Heart left ventricle (tissue), 16 donors: ENCODE results near the gene CCDC88A. TPM values are rescaled to one million over a fixed set of nuclear protein-coding genes. Genes with fewer than 3 reads are reported as not detected.
"Not testable (repeated sequence)": the region's sequence is repeated elsewhere in the genome, so short reads cannot be mapped to it uniquely, and the experiment has no call there.

Experiments
- ATAC-seq, 4 donors: fragments of 200-7000 bp; cut with Tn5 transposase; one replicate each; pipeline ENCODE4 v1.9.1; 2020 to 2022; ENCODE audit warnings: moderate library complexity in 4 of 4, mild to moderate bottlenecking in 3 of 4, moderate number of reproducible peaks in 1 of 4
- DNase-seq, 5 donors: peaks; one replicate each; pipeline ENCODE4 v3.0.0-alpha.2; 2020
- H3K27ac ChIP-seq, 12 donors: fragments of 200-600 bp; sonication (generic) in 4 of 12; one replicate each; pipeline versions ENCODE4 v1.5.0 to v1.8.0; 2016 to 2022; ENCODE audit warnings: mild to moderate bottlenecking in 2 of 12
- H3K27me3 ChIP-seq, 9 donors: fragments of 200-600 bp; sonication (generic) in 2 of 9; one replicate each; pipeline versions ENCODE4 v1.5.1 to v1.8.0; 2016 to 2022; ENCODE audit warnings: mild to moderate bottlenecking in 3 of 9
- H3K36me3 ChIP-seq, 9 donors: fragments of 200-600 bp; sonication (generic) in 2 of 9; one replicate each; pipeline versions ENCODE4 v1.5.0 to v1.8.0; 2018 to 2022; ENCODE audit warnings: mild to moderate bottlenecking in 2 of 9
- H3K4me1 ChIP-seq, 12 donors: fragments of 200-600 bp; sonication (generic) in 4 of 12; one replicate each; pipeline versions ENCODE4 v1.5.0 to v1.8.0; 2016 to 2022; ENCODE audit warnings: mild to moderate bottlenecking in 3 of 12
- H3K4me3 ChIP-seq, 12 donors: fragments of 200-600 bp; sonication (generic) in 4 of 12; one replicate each; pipeline versions ENCODE4 v1.5.0 to v1.8.0; 2017 to 2022; ENCODE audit warnings: mild to moderate bottlenecking in 9 of 12, moderate library complexity in 4 of 12
- H3K9me3 ChIP-seq, 12 donors: fragments of 200-600 bp; sonication (generic) in 4 of 12; one replicate each; pipeline versions ENCODE4 v1.5.0 to v1.8.0; 2016 to 2022; ENCODE audit warnings: mild to moderate bottlenecking in 1 of 12
- CTCF ChIP-seq, 12 donors: fragments of 200-600 bp; sonication (generic) in 4 of 12; IDR thresholded peaks; one replicate each; pipeline versions ENCODE4 v1.5.0 to v1.8.0; 2018 to 2022; ENCODE audit warnings: antibody characterized with exemption in 12 of 12, mild to moderate bottlenecking in 5 of 12
- POLR2A ChIP-seq, 2 donors: fragments of 450-650 bp; IDR thresholded peaks; one replicate each; pipeline ENCODE4 v1.6.1; 2017; ENCODE audit warnings: antibody characterized with exemption in 2 of 2, mild to moderate bottlenecking in 2 of 2, moderate library complexity in 2 of 2
- WGBS, 4 donors: extraction: QIAGEN DNeasy Blood & Tissue Kit in 2 of 4; methylation state at CpG; one replicate each; pipeline versions ENCODE4 v1.1.5 to v1.1.7; 2013 to 2018; 5-methylcytosine and 5-hydroxymethylcytosine counted together
- intact Hi-C, 10 donors: fragments of 100-400 bp; cut with DNase I; formaldehyde crosslinking; loops; one replicate each; pipeline versions ENCODE4 v1.11.1 to v1.14.2; 2022
- polyA plus RNA-seq, 2 donors: library from polyadenylated mRNA; stranded (reverse); fragments of 200-250 nt; gene quantifications; one replicate each; pipeline ENCODE4 v1.2.3, GENCODE V29; 2013
- total RNA-seq, 9 donors: library from RNA; depleted of rRNA in 2 of 9; stranded (reverse); fragments of >200 nt in 2 of 9; fragmentation: NEBNext Ultra II Directional in 3 of 9; extraction: Animal tissue kit (Norgen Biotek cat#: 25700) in 3 of 9; gene quantifications; one replicate each; pipeline versions ENCODE4 v1.1.0 to v1.2.4, GENCODE V29; 2016 to 2023
- donor health status: ischemic (EF 13 %, LVEDD 7.1; RV severe dilation, severe dysfunction).
- donor health status: healthy with polysubstance abuse.
- donor health status: DM: no; HTN: yes; CAD: no.
- donor health status: DM: no; HTN: no; CAD: no.
- donor health status: ischemic (EF 25% LVEDD 6.9; RV normal size, moderate dysfunction).
- donor health status: ischemic (EF 25% LVEDD 5.7; RV mildly dilated, moderate dysfunction).
- donor health status: healthy.
- donor health status: DM: yes; HTN: yes; CAD: no.
- donor health status: ischemic (EF 35%, LVEDD 5.7; RV mildly dilated, moderate dysfunction).
- donor health status: nonischemic (EF 11% LVEDD 7.7; RV severe dilation, severe dysfunction).
- donor health status: DM: yes; HTN: yes; CAD: no.
- donor health status: PGD.
- donor health status: ischemic (EF 29% LVEDD 5.4; RV normal size, mild dysfunction).
- donor health status: nonischemic (EF 23%, LVEDD 6.1; RV moderate dilation, normal function).

CCDC88A gene
- total and polyA plus RNA-seq, 11 donors, result 10.4 to 53.6 (median 24.4) TPM

GRCh38 chr2:55242617-55243016 is 177.0 kb downstream of the CCDC88A start:
- Histone ChIP-seq H3K27ac (no peak overlapping the region), H3K36me3 (peaks cover 0 to 100% (median 96%) of the 10 kb centered on the region in 9 donors), H3K9me3 (no peaks in the 10 kb centered on the region), H3K4me3 (no peak overlapping the region), H3K4me1 (no peaks in the 10 kb centered on the region), H3K27me3 (no peaks in the 10 kb centered on the region)
- DNase-seq, result no peak
- intact Hi-C loops, result no loop called here
- no peak for TF ChIP-seq POLR2A (IDR thresholded peaks at IDR 0.05)
- TF ChIP-seq CTCF (IDR thresholded peaks at IDR 0.05), result no peak
- 53 to 78% (median 61%) methylated on average over 1 of the region's 1 CpG for WGBS, 4 donors
- peak in 1 of 4 donors; percentile 51 for ATAC-seq

- intact Hi-C loops, H3K27ac ChIP-seq, DNase-seq, ATAC-seq, H3K4me3 ChIP-seq, H3K27me3 ChIP-seq, H3K4me1 ChIP-seq, H3K9me3 ChIP-seq: not testable (repeated sequence)
- peaks cover 0 to 100% (median 95%) of the 10 kb centered on the region in 9 donors for H3K36me3 ChIP-seq
- WGBS, 4 donors, result 86 to 94% (median 90%) methylated on average over 8 of the region's 8 CpGs
Measured at GRCh38 chr2:55241582-55241981, 178.1 kb downstream of the CCDC88A start.

- H3K27me3 ChIP-seq, result no peaks in the 10 kb centered on the region
- intact Hi-C loops, result no loop called here
- H3K27ac ChIP-seq, result no peak overlapping the region
- no peaks in the 10 kb centered on the region for H3K9me3 ChIP-seq
- ATAC-seq, result no peak
- DNase-seq, result no peak
- peaks cover 0 to 100% (median 95%) of the 10 kb centered on the region in 9 donors for H3K36me3 ChIP-seq
- H3K4me1 ChIP-seq, result peaks cover 0 to 6% (median 0%) of the 10 kb centered on the region in 12 donors
- WGBS, 4 donors, result 70 to 74% (median 72%) methylated on average over 4 of the region's 4 CpGs
- H3K4me3 ChIP-seq, result no peak overlapping the region
- no peak for TF ChIP-seq CTCF (IDR thresholded peaks at IDR 0.05)
- TF ChIP-seq POLR2A (IDR thresholded peaks at IDR 0.05), result no peak
Measured at GRCh38 chr2:55239656-55240222, 179.9 kb downstream of the CCDC88A start.

Other genes with a start within 250 kb of the CCDC88A start
- gene CLHC1, start 187.6 kb downstream of the CCDC88A start, total RNA-seq, result 10 to 100 TPM in 1 of 9 donors, 1 to 10 TPM in 8; 2.3 to 10.6 (median 5.6) TPM
- gene CLHC1, start 187.6 kb downstream of the CCDC88A start, polyA plus RNA-seq, result 1 to 10 TPM; 2.6 to 4.3 TPM
- 100 to 1,000 TPM; 329 to 749 (median 488) TPM for gene RPS27A, start 187.2 kb downstream of the CCDC88A start, total RNA-seq
- 1,000 to 10,000 TPM in 1 of 2 donors, 100 to 1,000 TPM in 1; 610 to 1,743 TPM for gene RPS27A, start 187.2 kb downstream of the CCDC88A start, polyA plus RNA-seq
- 10 to 100 TPM; 38.3 to 54.7 (median 45.5) TPM for gene MTIF2, start 150.6 kb downstream of the CCDC88A start, total RNA-seq
- gene MTIF2, start 150.6 kb downstream of the CCDC88A start, polyA plus RNA-seq, result 10 to 100 TPM; 29.9 to 47.7 TPM
- 10 to 100 TPM; 14.2 to 31.8 (median 21.0) TPM for gene CFAP36, start 99.9 kb upstream of the CCDC88A start, total RNA-seq
- 10 to 100 TPM; 25.1 to 35.7 TPM for gene CFAP36, start 99.9 kb upstream of the CCDC88A start, polyA plus RNA-seq
- 10 to 100 TPM; 21.0 to 32.4 (median 23.5) TPM for gene PPP4R3B, start 197.8 kb upstream of the CCDC88A start, total RNA-seq
- 10 to 100 TPM in 1 of 2 donors, 1 to 10 TPM in 1; 9.9 to 17.7 TPM for gene PPP4R3B, start 197.8 kb upstream of the CCDC88A start, polyA plus RNA-seq